ENCODE data around the gene CHERP.
A peak's percentile ranks its signal among the peaks of the same experiment; 100 is the strongest.

The CHERP gene

DNA sequence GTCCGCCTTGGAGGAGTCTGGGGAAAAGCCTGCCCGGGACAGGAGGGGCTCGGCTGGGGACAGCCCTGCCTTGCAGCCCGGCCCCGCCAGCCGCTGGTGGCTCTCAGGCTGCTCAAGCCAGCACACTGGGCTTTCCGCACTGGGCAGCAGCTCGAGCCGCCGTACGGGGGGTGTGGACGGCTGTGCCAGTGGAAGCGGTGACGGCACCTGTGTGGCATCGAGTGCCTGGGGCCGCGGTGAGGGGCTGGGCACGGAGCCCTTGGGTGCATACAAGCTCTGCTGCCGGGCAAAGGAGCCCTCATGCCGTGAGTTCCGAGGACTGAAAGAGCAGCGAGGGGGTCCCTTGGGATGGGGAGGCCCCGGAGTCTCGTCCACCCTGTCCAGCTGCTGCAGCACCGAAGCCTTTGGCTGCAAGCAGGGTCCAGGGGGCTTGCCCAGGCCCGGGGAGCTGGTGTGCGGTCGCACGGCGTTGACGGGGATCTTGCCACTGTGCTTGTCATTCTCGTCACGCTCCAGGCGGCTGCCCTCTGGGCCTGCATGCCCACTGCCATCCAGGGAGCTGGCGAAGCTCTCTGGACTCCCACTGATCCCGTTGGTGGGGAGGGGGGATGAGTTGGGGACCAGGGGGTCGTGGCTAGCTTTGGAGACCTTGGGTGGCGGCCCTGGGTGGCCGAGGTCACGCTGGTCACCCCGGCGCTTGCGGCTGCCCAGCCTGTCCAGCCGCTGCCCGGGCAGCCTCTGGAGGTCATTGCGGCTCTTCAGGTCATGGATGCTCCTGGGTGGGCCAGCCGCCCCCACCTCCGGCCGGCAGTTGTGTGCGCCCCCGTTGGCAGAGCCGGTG, 34.7 kb upstream of the CHERP start:
- in situ Hi-C loops (cut with MboI; ENCODE audit: low sequenced_read_pairs, unreplicated experiment), result no loop called here
- DNase-seq (ENCODE audit: low spot score), result no peak

GRCh38 chr19:16575861-16576689, 33.8 kb upstream of the CHERP start:
- in situ Hi-C loops (cut with MboI; ENCODE audit: low sequenced_read_pairs, unreplicated experiment), result no loop called here

More for the DNA sequence above, 34.7 kb upstream of the CHERP start:
- TF ChIP-seq, protein P1, sequence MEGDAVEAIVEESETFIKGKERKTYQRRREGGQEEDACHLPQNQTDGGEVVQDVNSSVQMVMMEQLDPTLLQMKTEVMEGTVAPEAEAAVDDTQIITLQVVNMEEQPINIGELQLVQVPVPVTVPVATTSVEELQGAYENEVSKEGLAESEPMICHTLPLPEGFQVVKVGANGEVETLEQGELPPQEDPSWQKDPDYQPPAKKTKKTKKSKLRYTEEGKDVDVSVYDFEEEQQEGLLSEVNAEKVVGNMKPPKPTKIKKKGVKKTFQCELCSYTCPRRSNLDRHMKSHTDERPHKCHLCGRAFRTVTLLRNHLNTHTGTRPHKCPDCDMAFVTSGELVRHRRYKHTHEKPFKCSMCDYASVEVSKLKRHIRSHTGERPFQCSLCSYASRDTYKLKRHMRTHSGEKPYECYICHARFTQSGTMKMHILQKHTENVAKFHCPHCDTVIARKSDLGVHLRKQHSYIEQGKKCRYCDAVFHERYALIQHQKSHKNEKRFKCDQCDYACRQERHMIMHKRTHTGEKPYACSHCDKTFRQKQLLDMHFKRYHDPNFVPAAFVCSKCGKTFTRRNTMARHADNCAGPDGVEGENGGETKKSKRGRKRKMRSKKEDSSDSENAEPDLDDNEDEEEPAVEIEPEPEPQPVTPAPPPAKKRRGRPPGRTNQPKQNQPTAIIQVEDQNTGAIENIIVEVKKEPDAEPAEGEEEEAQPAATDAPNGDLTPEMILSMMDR (IDR thresholded peaks at IDR 0.05; ENCODE audit: borderline replicate concordance, control extremely low read depth, extremely low read depth, insufficient read depth, missing control alignments), result no peak

GRCh38 chr19:16575282-16575681, 33.0 kb upstream of the CHERP start:
- in situ Hi-C loops (cut with MboI; ENCODE audit: low sequenced_read_pairs, unreplicated experiment), result no loop called here
- TF ChIP-seq, protein P1 (IDR thresholded peaks at IDR 0.05; ENCODE audit: borderline replicate concordance, control extremely low read depth, extremely low read depth, insufficient read depth, missing control alignments), result no peak

More at GRCh38 chr19:16575861-16576689, 33.8 kb upstream of the CHERP start:
- no peak for DNase-seq (ENCODE audit: low spot score)
- TF ChIP-seq, protein P1 (IDR thresholded peaks at IDR 0.05; ENCODE audit: borderline replicate concordance, control extremely low read depth, extremely low read depth, insufficient read depth, missing control alignments), result no peak

GRCh38 chr19:16573925-16574324, 31.7 kb upstream of the CHERP start:
- TF ChIP-seq, protein P1 (IDR thresholded peaks at IDR 0.05; ENCODE audit: borderline replicate concordance, control extremely low read depth, extremely low read depth, insufficient read depth, missing control alignments), result no peak
- in situ Hi-C loops (cut with MboI; ENCODE audit: low sequenced_read_pairs, unreplicated experiment), result no loop called here
- no peak for DNase-seq (ENCODE audit: low spot score)

More at GRCh38 chr19:16575282-16575681, 33.0 kb upstream of the CHERP start:
- no peak for DNase-seq (ENCODE audit: low spot score)

GRCh38 chr19:16573296-16573695, 31.1 kb upstream of the CHERP start:
- in situ Hi-C loops (cut with MboI; ENCODE audit: low sequenced_read_pairs, unreplicated experiment), result no loop called here
- TF ChIP-seq, protein P1 (IDR thresholded peaks at IDR 0.05; ENCODE audit: borderline replicate concordance, control extremely low read depth, extremely low read depth, insufficient read depth, missing control alignments), result no peak

DNA sequence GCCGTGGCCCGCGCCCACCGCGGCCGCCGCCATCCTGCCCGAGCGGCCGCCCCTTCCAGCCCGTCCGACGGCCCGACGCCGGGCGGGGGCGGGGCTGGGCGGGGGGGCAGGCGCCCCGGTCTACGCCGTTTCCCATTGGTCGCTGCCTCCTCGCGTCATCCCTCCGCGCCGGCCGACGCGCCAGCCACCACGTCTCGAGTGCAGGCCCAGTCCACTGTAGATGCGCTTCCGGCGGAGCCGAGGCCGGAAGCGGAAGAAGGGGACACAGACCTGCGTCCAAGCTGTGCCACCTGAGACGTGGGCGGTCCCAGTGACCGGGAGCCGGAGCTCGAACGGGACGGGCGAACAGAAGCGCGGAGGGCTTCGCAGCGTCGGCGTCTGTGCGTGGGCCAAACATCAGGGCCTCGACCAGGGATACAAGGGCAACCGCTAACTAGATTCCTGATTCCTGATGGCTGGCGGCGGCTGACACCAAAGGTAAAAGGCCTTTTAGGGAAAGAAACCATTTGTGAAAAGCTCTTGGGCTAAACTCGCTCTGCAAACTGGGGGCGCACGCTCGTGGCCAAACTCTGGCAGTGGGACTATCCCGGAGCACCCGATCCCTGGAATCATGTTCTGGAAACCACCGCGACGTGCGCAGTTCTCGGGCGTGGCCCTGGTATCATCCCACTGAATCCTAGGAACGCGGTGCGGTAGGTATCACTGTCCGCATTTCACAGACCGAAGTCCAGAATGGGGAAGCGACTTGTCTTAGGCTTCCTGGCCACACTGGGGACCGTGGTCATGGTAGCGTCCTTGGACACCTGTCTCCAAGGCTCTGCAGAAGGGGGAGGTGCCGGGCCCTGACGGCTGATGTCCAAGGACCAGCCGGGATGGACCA, 30.3 kb upstream of the CHERP start, which contains the start of gene SLC35E1:
Gene SLC35E1 (minus strand): TSS at position 84 of the 880 bp plus-strand sequence. CDS start 51 bp downstream, at position 33.
- TF ChIP-seq, protein P1 (IDR thresholded peaks at IDR 0.05; ENCODE audit: borderline replicate concordance, control extremely low read depth, extremely low read depth, insufficient read depth, missing control alignments), result no peak
- DNase-seq (ENCODE audit: low spot score), result peak; percentile 100
- in situ Hi-C loops (cut with MboI; ENCODE audit: low sequenced_read_pairs, unreplicated experiment), result no loop called here

More at GRCh38 chr19:16573296-16573695, 31.1 kb upstream of the CHERP start:
- no peak for DNase-seq (ENCODE audit: low spot score)

All from GM13976 (cell line).